ENCODE data around the gene DCC. TPM values are rescaled to one million over a fixed set of nuclear protein-coding genes. Genes with fewer than 3 reads are reported as not detected.

The DCC gene
- total and polyA plus RNA-seq, 2 of the 8 experiments (the other 6 are each of a cell fraction or from before 2014, with no cell fraction given), result 0.14 to 1.4 TPM

GRCh38 chr18:52343138-52343537 lies 3.1 kb downstream of the DCC start:
- H2BK5ac ChIP-seq (ENCODE audit: low read depth, low read length), result no peak overlapping the region
- peaks cover 24% of the 10 kb centered on the region for H3K23me2 ChIP-seq (ENCODE audit: low read depth, low read length)
- no peaks in the 10 kb centered on the region for H3K9me3 ChIP-seq (ENCODE audit: insufficient read depth in 2 of 2, low read depth in 1 of 2, low read length in 1 of 2)
- H4K91ac ChIP-seq (replicated peaks; ENCODE audit: insufficient read length, low read length), result no peak overlapping the region
- CTCF ChIA-PET (ENCODE audit: partially characterized antibody), result interaction anchor here (1.4 to 1.6 kb wide), 3 partner anchors 54 to 326 kb away, joined by 3 to 5 read pairs (median 3); no protein-coding TSS in a partner anchor
- TF ChIP-seq RAD21 (IDR thresholded peaks at IDR 0.05 in 1 of 2, conservative IDR thresholded peaks at IDR 0.05 in 1 of 2; ENCODE audit: low read depth in 2 of 2, low read length in 2 of 2), result peak; percentile 61 to 65
- no peak for TF ChIP-seq CEBPB (IDR thresholded peaks at IDR 0.05; ENCODE audit: low read depth, low read length)
- no peak for TF ChIP-seq TEAD4 (IDR thresholded peaks at IDR 0.05; ENCODE audit: low read depth, low read length)
- TF ChIP-seq CTCF (IDR thresholded peaks at IDR 0.05; ENCODE audit: control extremely low read depth in 1 of 3, insufficient read depth in 1 of 3, low read depth in 1 of 3, low read length in 3 of 3), result peak in 2 of 3 experiments; percentile 31 to 39; a peak in 2 of 4 replicates
- no peak for TF ChIP-seq RFX5 (IDR thresholded peaks at IDR 0.05; ENCODE audit: borderline replicate concordance, low read depth, low read length)
- H3K4me2 ChIP-seq (ENCODE audit: insufficient read depth in 1 of 2, low read depth in 2 of 2, low read length in 2 of 2), result no peak overlapping the region; a peak in 1 of 4 replicates
- no peak overlapping the region for H2AFZ ChIP-seq (ENCODE audit: low read length)
- no peak overlapping the region for H2BK12ac ChIP-seq (ENCODE audit: low read depth, low read length)
- peaks cover 18 to 46% (median 36%) of the 10 kb centered on the region in 4 experiments for H3K27me3 ChIP-seq (replicated peaks in 1 of 4; ENCODE audit: control insufficient read depth in 3 of 4, extremely low read depth in 1 of 4, insufficient read depth in 3 of 4, low read length in 3 of 4)
- WGBS, 2 experiments (ENCODE audit: extremely low coverage in 1 of 2, insufficient coverage in 1 of 2, insufficient read length in 1 of 2, insufficient replicate concordance in 2 of 2, low coverage in 1 of 2, low lambda C conversion rate in 2 of 2, missing lambda C conversion rate in 1 of 2), result 60% methylated on average over 2 of the region's 2 CpGs; no CpG with 5 or more reads in 1 of the 2 experiments
- no peak overlapping the region for H2BK15ac ChIP-seq (ENCODE audit: low read length)
- no peak overlapping the region for H3K56ac ChIP-seq (replicated peaks; ENCODE audit: insufficient read length, low read depth, low read length)
- no peak overlapping the region for H3K14ac ChIP-seq (ENCODE audit: insufficient read length)
- H3K36me3 ChIP-seq (ENCODE audit: control insufficient read depth in 2 of 4, insufficient read depth in 4 of 4, low read length in 3 of 4), result no peaks in the 10 kb centered on the region
- no peak overlapping the region for H2AK5ac ChIP-seq (ENCODE audit: low read depth, low read length)
- H3K18ac ChIP-seq (ENCODE audit: extremely low read depth, low read length), result no peak overlapping the region
- H2BK120ac ChIP-seq (replicated peaks; ENCODE audit: low read depth, low read length), result no peak overlapping the region
- H4K5ac ChIP-seq (ENCODE audit: insufficient read length, low read depth, low read length), result no peak overlapping the region
- FAIRE-seq (no peak), DNase-seq (ENCODE audit: low read depth in 1 of 2, low spot score in 2 of 2) (no peak)
- POLR2A ChIA-PET (ENCODE audit: partially characterized antibody), result no interaction called here
- no peak overlapping the region for H2BK20ac ChIP-seq (ENCODE audit: low read length)
- H3K4me1 ChIP-seq (replicated peaks in 1 of 4; ENCODE audit: control insufficient read depth in 3 of 4, insufficient read depth in 4 of 4, low read length in 3 of 4), result peaks cover 3 to 6% (median 5%) of the 10 kb centered on the region in 4 experiments; a peak in 6 of 7 replicates
- no peak overlapping the region for H3K27ac ChIP-seq (ENCODE audit: low read depth, low read length)
- H4K8ac ChIP-seq (ENCODE audit: extremely low read depth, insufficient read depth, low read length), result no peak overlapping the region
- no peak overlapping the region for H3K4ac ChIP-seq (replicated peaks; ENCODE audit: insufficient read length, low read depth, low read length)
- H3K9ac ChIP-seq (replicated peaks in 1 of 4; ENCODE audit: extremely low read depth in 1 of 4, low read depth in 3 of 4, low read length in 3 of 4), result no peak overlapping the region
- H3K4me3 ChIP-seq (ENCODE audit: extremely low read depth in 1 of 4, insufficient read depth in 2 of 4, low read depth in 3 of 4, low read length in 4 of 4), result no peak overlapping the region
- H3K79me1 ChIP-seq (ENCODE audit: low read depth, low read length), result no peaks in the 10 kb centered on the region
- H3K23ac ChIP-seq (ENCODE audit: insufficient read length), result no peak overlapping the region
- H4K20me1 ChIP-seq (replicated peaks in 1 of 2; ENCODE audit: control insufficient read depth in 1 of 2, insufficient read depth in 2 of 2, low read length in 2 of 2), result no peaks in the 10 kb centered on the region
- no peaks in the 10 kb centered on the region for H3K79me2 ChIP-seq (ENCODE audit: control insufficient read depth in 1 of 2, insufficient read depth in 2 of 2, low read length in 2 of 2)

Data from H1 (cell line).